Measurements from ENCODE around the gene IL2.

IL2 gene

GRCh38 chr4:122456231-122457116, at the start of gene IL2:
Gene IL2 (minus strand): TSS chr4:122456725. CDS start chr4:122456440, 285 bp downstream.
- no peak for DNase-seq

GRCh38 chr4:122503214-122503613, 46.7 kb upstream of the IL2 start:
- DNase-seq, result no peak

- DNase-seq, result no peak
Measured at GRCh38 chr4:122500852-122501501, 44.5 kb upstream of the IL2 start.

- no peak for DNase-seq
Measured at GRCh38 chr4:122489061-122489460, 32.5 kb upstream of the IL2 start.

- DNase-seq, result no peak
Measured at GRCh38 chr4:122483481-122483880, 27.0 kb upstream of the IL2 start.

- DNase-seq, result no peak
Measured at GRCh38 chr4:122481766-122482405, 25.4 kb upstream of the IL2 start.

GRCh38 chr4:122480655-122481487, 24.3 kb upstream of the IL2 start:
- no peak for DNase-seq

- no peak for DNase-seq
Measured at GRCh38 chr4:122479935-122480416, 23.5 kb upstream of the IL2 start.

- no peak for DNase-seq
Measured at GRCh38 chr4:122476745-122477144, 20.2 kb upstream of the IL2 start.

- DNase-seq, result no peak
Measured at GRCh38 chr4:122476126-122476525, 19.6 kb upstream of the IL2 start.

- no peak for DNase-seq
Measured at GRCh38 chr4:122475233-122475632, 18.7 kb upstream of the IL2 start.

GRCh38 chr4:122469457-122469856, 12.9 kb upstream of the IL2 start:
- no peak for DNase-seq

- no peak for DNase-seq
Measured at GRCh38 chr4:122458625-122459024, 2.1 kb upstream of the IL2 start.

- no peak for DNase-seq
Measured at GRCh38 chr4:122453384-122453995, 3.0 kb downstream of the IL2 start.

GRCh38 chr4:122450847-122451246, 5.7 kb downstream of the IL2 start:
- no peak for DNase-seq

- DNase-seq, result no peak
Measured at GRCh38 chr4:122434285-122434684, 22.2 kb downstream of the IL2 start.

GRCh38 chr4:122431351-122431750, 25.2 kb downstream of the IL2 start:
- no peak for DNase-seq

GRCh38 chr4:122423246-122423645, 33.3 kb downstream of the IL2 start:
- DNase-seq, result no peak

- DNase-seq, result no peak
Measured at GRCh38 chr4:122412547-122412946, 44.0 kb downstream of the IL2 start.

- DNase-seq, result no peak
Measured at GRCh38 chr4:122403861-122404260, 52.7 kb downstream of the IL2 start.
